HepG2 (cell line): ENCODE data around the gene CDK10. TPM values are rescaled to one million over a fixed set of nuclear protein-coding genes. Genes with fewer than 3 reads are reported as not detected.

Experiments
- ARID2 ChIP-seq: sonication (generic); formaldehyde crosslinking; IDR thresholded peaks from 2 replicates; pipeline ENCODE4 v1.8.1; 2022; ENCODE audit warnings: mild to moderate bottlenecking, missing genetic modification reagents, borderline replicate concordance
- ARNTL ChIP-seq: sonication (generic); formaldehyde crosslinking; IDR thresholded peaks from 2 replicates; pipeline ENCODE4 v1.4.0; 2020; ENCODE audit warnings: mild to moderate bottlenecking, missing genetic modification reagents
- BCL6 ChIP-seq: IDR thresholded peaks from 2 replicates; pipeline ENCODE4 v1.6.1; 2016; ENCODE audit warnings: missing genetic modification reagents, missing compliant biosample characterization
- CBX2 ChIP-seq, 2 experiments: fragments of 200-600 bp in 1 of 2; sonication (generic); formaldehyde crosslinking in 1 of 2; IDR thresholded peaks; 2 replicates each; pipeline versions ENCODE4 v1.7.0 to v1.8.1; 2018 to 2022; ENCODE audit warnings: low read depth in 2 of 2, low read length in 1 of 2, mild to moderate bottlenecking in 1 of 2, missing genetic modification reagents in 1 of 2
- ELF4 ChIP-seq: sonication (generic); formaldehyde crosslinking; IDR thresholded peaks from 2 replicates; pipeline ENCODE4 v1.5.0; 2020; ENCODE audit warnings: missing genetic modification reagents, mild to moderate bottlenecking, moderate library complexity, borderline replicate concordance
- FOXA1 ChIP-seq, 2 experiments: fragments of 450-650 bp in 1 of 2; sonication (generic) in 1 of 2; formaldehyde crosslinking in 1 of 2; IDR thresholded peaks; 2 replicates each; pipeline versions ENCODE4 v1.4.0 to v1.6.1; 2016 to 2020; ENCODE audit warnings: missing genetic modification reagents in 1 of 2
- HDAC1 ChIP-seq: sonication (generic); formaldehyde crosslinking; IDR thresholded peaks from 2 replicates; pipeline ENCODE4 v1.5.1; 2020; ENCODE audit warnings: mild to moderate bottlenecking, missing genetic modification reagents
- ISL2 ChIP-seq: sonication (generic); formaldehyde crosslinking; IDR thresholded peaks from 2 replicates; pipeline ENCODE4 v1.5.0; 2020; ENCODE audit warnings: missing genetic modification reagents
- JUND ChIP-seq: sonication (generic); formaldehyde crosslinking; IDR thresholded peaks from 2 replicates; pipeline ENCODE4 v1.8.0; 2022; ENCODE audit warnings: mild to moderate bottlenecking, missing genetic modification reagents
- MEF2D ChIP-seq: sonication (generic); formaldehyde crosslinking; IDR thresholded peaks from 2 replicates; pipeline ENCODE4 v1.5.1; 2020; ENCODE audit warnings: mild to moderate bottlenecking, missing genetic modification reagents
- MIER3 ChIP-seq: IDR thresholded peaks from 2 replicates; pipeline ENCODE4 v1.6.1; 2016; ENCODE audit warnings: missing compliant biosample characterization, borderline replicate concordance
- MTA3 ChIP-seq: sonication (generic); formaldehyde crosslinking; IDR thresholded peaks from 2 replicates; pipeline ENCODE4 v1.4.0; 2020; ENCODE audit warnings: missing genetic modification reagents
- NCOA2 ChIP-seq: sonication (generic); formaldehyde crosslinking; IDR thresholded peaks from 2 replicates; pipeline ENCODE4 v1.8.0; 2022; ENCODE audit warnings: inconsistent platforms
- NFE2L1 ChIP-seq: sonication (generic); formaldehyde crosslinking; IDR thresholded peaks from 2 replicates; pipeline ENCODE4 v1.4.0; 2020; ENCODE audit warnings: missing genetic modification reagents, mild to moderate bottlenecking, borderline replicate concordance
- POLR2A ChIP-seq, 2 experiments: IDR thresholded peaks; 2 replicates each; pipeline ENCODE4 v1.6.1; 2011; ENCODE audit warnings: low read depth in 2 of 2, low read length in 2 of 2, mild to moderate bottlenecking in 1 of 2, moderate library complexity in 1 of 2; ENCODE audit not compliant: insufficient read depth in 1 of 2
- REXO4 ChIP-seq: sonication (generic); formaldehyde crosslinking; IDR thresholded peaks from 2 replicates; pipeline ENCODE4 v1.8.0; 2022; ENCODE audit warnings: missing genetic modification reagents, mild to moderate bottlenecking, borderline replicate concordance
- SETDB1 ChIP-seq: sonication (generic); formaldehyde crosslinking; IDR thresholded peaks from 2 replicates; pipeline ENCODE4 v1.5.1; 2020; ENCODE audit warnings: missing genetic modification reagents, mild to moderate bottlenecking, borderline replicate concordance
- polyA plus RNA-seq, 8 experiments: library from polyadenylated mRNA; depleted of rRNA in 3 of 8; stranded (reverse) in 7 of 8; unstranded in 1 of 8; fragments of >200 nt; fragmentation: Illumina TruSeq in 4 of 8; extraction: Trizol in 4 of 8; gene quantifications; 2 replicates each; pipeline versions ENCODE4 v1.2.1 to v1.2.3, GENCODE V29; 2011 to 2016; ENCODE audit warnings: low read depth in 4 of 8, missing spikeins in 1 of 8, mixed read lengths in 1 of 8; ENCODE audit not compliant: insufficient read depth in 1 of 8
- total RNA-seq, 5 experiments: library from RNA; depleted of rRNA; stranded (reverse); fragments of >200 nt; fragmentation: Illumina TruSeq; extraction: Trizol; gene quantifications; 2 replicates each; pipeline ENCODE4 v1.2.3, GENCODE V29; 2016; ENCODE audit warnings: low read depth in 1 of 5
- TF ChIP-seq, protein P1 (sequence below): sonication (generic); formaldehyde crosslinking; IDR thresholded peaks from 2 replicates; pipeline ENCODE4 v1.5.0; 2020; ENCODE audit warnings: mild to moderate bottlenecking, missing genetic modification reagents
- TF ChIP-seq, protein P2 (sequence below): sonication (generic); formaldehyde crosslinking; IDR thresholded peaks from 2 replicates; pipeline ENCODE4 v1.4.0; 2020; ENCODE audit warnings: missing genetic modification reagents
- TF ChIP-seq, protein P3 (sequence below): sonication (generic); formaldehyde crosslinking; IDR thresholded peaks from 2 replicates; pipeline ENCODE4 v1.8.1; 2023; ENCODE audit warnings: mild to moderate bottlenecking, moderate library complexity, missing genetic modification reagents
- TF ChIP-seq, protein P4 (sequence below): IDR thresholded peaks from 2 replicates; pipeline ENCODE4 v1.6.1; 2016
- TF ChIP-seq, protein P5 (sequence below): sonication (generic); formaldehyde crosslinking; IDR thresholded peaks from 2 replicates; pipeline ENCODE4 v1.4.0; 2020; ENCODE audit warnings: missing genetic modification reagents

The CDK10 gene
- total and polyA plus RNA-seq, 2 of the 13 experiments (the other 11 are each of a cell fraction or from before 2014, with no cell fraction given): 2.5 to 3.9 TPM

DNA sequence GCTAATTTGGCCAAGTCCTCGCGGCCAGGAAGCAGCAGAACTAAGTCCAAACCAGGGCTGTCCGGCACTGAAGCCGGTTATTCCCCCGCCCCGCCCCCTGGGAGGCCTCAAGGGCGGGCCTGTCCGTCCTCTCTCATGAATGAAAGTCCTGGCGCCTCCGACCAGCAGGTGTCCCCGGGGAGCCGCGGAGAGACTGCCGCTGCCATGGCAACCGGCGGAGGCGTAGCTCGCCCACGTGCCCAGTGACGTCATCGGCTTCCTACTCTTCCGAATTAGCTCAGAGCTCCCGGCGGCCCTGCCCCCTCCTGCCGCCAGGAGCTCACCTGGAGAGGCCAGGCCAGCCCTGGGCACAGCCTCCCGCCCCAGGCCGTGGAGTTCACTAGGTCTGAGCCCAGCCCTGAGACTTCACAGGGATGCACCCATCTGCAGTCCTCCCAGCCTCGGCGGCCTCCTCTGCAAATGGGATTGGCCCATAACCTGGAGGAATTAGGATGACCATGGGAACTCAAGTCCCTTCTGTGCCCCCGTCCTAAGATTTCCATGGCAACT, 13.7 kb downstream of the CDK10 start (continued):
- TF ChIP-seq SETDB1 (no peak), ELF4 (CRISPR knock-in tag) (no peak; the same call in 1 of the 2 replicates), REXO4 (no peak), MEF2D (CRISPR knock-in tag) (peak; percentile 68; the same call in 1 of the 2 replicates), POLR2A (IDR thresholded peaks at IDR 0.05; ENCODE audit: insufficient read depth in 1 of 2, low read depth in 2 of 2, low read length in 2 of 2) (no peak), HDAC1 (peak; percentile 85), NCOA2 (CRISPR knock-in tag) (peak; percentile 58; the same call in 1 of the 2 replicates), BCL6 (peak; percentile 43; the same call in 1 of the 2 replicates), ARNTL (CRISPR knock-in tag) (peak; percentile 93), ISL2 (peak; percentile 71), ARID2 (CRISPR knock-in tag) (no peak), JUND (CRISPR knock-in tag) (peak; percentile 88), NFE2L1 (0 out of 2 replicates have a peak, but pooled peaks have one; percentile 23), FOXA1 (IDR thresholded peaks at IDR 0.05) (no peak), FOXA1 (CRISPR knock-in tag; IDR thresholded peaks at IDR 0.05) (no peak), MTA3 (no peak), MIER3 (CRISPR knock-in tag) (peak; percentile 73; the same call in 1 of the 2 replicates), CBX2 (IDR thresholded peaks at IDR 0.05; ENCODE audit: low read depth, low read length) (no peak), CBX2 (CRISPR knock-in tag; IDR thresholded peaks at IDR 0.05; ENCODE audit: low read depth) (no peak; the same call in 1 of the 2 replicates)
- TF ChIP-seq, protein P1, sequence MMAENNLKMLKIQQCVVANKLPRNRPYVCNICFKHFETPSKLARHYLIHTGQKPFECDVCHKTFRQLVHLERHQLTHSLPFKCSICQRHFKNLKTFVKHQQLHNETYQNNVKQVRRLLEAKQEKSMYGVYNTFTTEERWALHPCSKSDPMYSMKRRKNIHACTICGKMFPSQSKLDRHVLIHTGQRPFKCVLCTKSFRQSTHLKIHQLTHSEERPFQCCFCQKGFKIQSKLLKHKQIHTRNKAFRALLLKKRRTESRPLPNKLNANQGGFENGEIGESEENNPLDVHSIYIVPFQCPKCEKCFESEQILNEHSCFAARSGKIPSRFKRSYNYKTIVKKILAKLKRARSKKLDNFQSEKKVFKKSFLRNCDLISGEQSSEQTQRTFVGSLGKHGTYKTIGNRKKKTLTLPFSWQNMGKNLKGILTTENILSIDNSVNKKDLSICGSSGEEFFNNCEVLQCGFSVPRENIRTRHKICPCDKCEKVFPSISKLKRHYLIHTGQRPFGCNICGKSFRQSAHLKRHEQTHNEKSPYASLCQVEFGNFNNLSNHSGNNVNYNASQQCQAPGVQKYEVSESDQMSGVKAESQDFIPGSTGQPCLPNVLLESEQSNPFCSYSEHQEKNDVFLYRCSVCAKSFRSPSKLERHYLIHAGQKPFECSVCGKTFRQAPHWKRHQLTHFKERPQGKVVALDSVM: peak; percentile 66
- TF ChIP-seq, protein P2, sequence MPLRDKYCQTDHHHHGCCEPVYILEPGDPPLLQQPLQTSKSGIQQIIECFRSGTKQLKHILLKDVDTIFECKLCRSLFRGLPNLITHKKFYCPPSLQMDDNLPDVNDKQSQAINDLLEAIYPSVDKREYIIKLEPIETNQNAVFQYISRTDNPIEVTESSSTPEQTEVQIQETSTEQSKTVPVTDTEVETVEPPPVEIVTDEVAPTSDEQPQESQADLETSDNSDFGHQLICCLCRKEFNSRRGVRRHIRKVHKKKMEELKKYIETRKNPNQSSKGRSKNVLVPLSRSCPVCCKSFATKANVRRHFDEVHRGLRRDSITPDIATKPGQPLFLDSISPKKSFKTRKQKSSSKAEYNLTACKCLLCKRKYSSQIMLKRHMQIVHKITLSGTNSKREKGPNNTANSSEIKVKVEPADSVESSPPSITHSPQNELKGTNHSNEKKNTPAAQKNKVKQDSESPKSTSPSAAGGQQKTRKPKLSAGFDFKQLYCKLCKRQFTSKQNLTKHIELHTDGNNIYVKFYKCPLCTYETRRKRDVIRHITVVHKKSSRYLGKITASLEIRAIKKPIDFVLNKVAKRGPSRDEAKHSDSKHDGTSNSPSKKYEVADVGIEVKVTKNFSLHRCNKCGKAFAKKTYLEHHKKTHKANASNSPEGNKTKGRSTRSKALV (CRISPR knock-in tag): no peak; the same call in 1 of the 2 replicates
- TF ChIP-seq, protein P3, sequence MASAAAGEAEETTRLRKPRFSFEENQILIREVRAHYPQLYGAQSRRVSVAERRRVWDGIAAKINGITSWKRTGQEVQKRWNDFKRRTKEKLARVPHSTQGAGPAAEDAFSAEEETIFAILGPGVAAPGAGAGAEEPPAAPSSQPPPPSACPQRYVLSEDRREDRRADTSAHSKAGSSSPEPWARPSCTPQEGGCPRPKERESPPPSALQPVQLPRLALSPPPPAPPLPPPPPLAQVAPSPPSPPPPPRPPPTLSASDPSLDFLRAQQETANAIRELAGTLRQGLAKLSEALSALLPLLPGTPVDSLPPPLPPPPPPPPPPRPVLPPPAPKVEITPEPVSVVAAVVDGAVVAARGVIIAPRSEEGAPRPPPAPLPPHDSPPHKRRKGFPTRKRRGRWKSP (CRISPR knock-in tag): 0 out of 2 replicates have a peak, but pooled peaks have one; percentile 5
- TF ChIP-seq, protein P4, sequence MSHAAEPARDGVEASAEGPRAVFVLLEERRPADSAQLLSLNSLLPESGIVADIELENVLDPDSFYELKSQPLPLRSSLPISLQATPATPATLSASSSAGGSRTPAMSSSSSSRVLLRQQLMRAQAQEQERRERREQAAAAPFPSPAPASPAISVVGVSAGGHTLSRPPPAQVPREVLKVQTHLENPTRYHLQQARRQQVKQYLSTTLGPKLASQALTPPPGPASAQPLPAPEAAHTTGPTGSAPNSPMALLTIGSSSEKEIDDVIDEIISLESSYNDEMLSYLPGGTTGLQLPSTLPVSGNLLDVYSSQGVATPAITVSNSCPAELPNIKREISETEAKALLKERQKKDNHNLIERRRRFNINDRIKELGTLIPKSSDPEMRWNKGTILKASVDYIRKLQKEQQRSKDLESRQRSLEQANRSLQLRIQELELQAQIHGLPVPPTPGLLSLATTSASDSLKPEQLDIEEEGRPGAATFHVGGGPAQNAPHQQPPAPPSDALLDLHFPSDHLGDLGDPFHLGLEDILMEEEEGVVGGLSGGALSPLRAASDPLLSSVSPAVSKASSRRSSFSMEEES (CRISPR knock-in tag): peak; percentile 88
- TF ChIP-seq, protein P5, sequence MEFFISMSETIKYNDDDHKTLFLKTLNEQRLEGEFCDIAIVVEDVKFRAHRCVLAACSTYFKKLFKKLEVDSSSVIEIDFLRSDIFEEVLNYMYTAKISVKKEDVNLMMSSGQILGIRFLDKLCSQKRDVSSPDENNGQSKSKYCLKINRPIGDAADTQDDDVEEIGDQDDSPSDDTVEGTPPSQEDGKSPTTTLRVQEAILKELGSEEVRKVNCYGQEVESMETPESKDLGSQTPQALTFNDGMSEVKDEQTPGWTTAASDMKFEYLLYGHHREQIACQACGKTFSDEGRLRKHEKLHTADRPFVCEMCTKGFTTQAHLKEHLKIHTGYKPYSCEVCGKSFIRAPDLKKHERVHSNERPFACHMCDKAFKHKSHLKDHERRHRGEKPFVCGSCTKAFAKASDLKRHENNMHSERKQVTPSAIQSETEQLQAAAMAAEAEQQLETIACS (CRISPR knock-in tag): no peak; the same call in 1 of the 2 replicates
